SKM-1 (cell line): ENCODE results near the gene GFER.
"Not testable (repeated sequence)": the region's sequence is repeated elsewhere in the genome, so short reads cannot be mapped to it uniquely, and the experiment has no call there.

Experiments used
- DNase-seq: peaks from one replicate; lab custom pipeline; 2025; ENCODE audit not compliant: unreplicated experiment; lab: John Stamatoyannopoulos, UW

Gene GFER

DNA sequence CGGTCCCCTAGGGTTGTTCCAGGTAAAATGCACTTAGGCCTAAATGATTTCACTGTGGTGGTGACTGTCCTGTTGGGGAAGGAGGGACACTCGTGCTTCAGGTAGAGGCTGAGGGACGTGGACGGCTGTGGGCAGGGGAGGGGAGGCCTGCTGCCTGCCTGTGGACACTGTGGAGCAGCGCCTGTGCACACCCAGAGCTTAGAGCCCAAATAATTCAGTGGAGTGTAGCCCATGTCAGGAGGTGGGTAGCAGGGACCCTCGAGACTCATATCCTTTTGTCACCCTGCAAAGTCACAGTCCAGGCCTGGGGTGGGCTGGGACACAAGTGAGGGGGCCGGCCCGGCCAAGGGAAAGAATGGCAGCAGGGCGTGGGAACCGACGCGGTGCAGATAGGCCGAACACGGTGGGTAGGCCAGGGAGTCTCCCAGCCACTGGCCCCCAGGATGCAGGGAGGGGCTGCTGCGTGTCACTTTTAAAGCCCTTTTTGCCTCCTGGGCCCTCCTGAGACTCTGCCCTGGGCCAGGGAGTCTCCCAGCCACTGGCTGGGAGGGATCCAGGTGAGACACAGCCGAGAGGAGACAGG is 42.0 kb downstream of the GFER start:
- DNase-seq = no peak

DNA sequence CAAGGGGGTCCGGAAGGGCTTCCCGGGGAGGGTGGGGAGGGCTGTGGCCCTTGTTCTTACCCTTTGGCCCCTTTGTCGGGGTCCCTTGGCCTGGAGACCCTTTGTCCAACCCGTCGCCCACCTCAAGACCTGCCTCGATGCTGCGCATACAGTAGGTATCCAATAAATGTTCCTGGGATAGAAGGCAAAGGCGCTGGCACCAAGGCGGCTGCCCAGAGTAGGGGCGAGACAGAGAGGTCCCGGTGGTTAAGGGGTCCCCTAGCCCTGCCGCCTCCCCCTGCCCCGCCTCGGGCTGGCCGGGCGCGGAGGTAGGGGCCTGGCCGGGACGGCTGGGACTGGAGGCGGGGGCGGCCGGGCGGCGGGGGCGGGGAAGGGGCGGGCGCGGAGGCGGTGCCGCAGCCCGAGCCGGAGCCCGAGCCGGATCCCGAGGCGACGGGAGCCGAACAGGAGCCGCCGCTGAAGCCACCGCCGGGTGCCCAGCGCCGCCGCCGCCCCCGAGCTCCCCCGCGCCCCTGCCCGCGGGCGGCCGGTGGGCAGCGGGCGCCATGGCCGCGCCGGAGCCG is 42.5 kb downstream of the GFER start, which contains the start of gene NHERF2:
TSS of gene NHERF2 (plus strand) at position 442 of the 563 bp plus-strand sequence. CDS start at position 546, 104 bp downstream.
- DNase-seq = no peak

DNA sequence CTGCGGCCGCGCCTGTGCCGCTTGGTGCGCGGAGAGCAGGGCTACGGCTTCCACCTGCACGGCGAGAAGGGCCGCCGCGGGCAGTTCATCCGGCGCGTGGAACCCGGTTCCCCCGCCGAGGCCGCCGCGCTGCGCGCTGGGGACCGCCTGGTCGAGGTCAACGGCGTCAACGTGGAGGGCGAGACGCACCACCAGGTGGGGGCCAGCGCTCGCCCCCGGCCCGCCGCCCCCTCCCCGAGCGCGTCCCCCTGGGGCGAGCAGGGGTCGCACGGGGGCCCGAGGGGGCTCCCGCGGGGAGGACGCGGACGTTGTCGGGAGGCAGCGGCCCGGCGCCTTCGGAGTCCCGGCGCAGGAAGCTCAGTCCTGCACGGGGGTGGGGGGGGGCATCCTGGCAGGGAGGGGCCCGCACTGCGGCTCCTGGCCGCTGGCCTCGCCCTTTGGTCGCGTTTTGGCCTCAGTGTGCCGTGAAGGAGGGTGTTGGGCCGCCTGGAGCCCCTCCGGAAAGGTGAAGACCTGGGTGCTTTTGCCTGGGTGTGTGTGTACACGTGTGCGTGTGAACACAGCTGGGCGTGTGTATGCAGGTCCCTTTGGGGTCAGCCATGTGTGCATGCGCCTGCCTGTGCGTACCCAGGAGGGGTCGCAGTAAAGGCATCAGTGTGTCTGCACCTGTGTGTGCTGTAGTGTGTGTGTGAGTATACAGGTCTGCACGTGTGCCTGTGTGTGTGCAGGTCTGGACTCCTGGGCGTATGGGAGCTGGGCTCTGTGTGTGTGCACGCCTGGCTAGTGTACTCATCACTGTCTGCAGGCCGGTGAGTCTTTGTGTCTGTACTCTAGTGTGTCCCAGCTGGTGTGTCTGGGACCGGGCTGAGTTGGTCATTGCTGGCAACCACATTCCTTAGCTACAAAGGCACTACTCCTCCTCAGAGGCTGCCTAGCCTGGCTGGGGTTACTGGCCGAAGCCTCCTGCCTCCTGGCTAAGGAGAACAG is 43.3 kb downstream of the GFER start:
- no peak for DNase-seq

DNA sequence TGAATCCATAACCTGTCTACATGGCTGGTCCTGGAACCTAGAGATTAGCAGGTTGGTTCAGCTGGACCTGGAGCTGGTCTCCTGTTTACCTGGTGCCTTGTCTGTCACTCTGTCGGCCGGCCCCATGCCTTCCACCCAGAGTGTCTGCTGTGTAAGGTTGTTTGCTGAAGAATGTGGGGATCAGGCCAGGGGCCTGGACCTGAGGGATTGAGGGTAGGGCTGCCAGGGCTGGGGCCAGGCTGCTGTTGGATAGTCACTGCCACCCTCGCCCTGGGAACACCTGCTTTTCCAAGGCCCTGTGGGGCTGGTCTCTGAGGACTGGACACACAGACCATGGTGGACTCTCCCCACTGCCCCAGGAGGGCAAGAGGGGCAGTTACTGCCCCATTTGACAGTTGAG is 44.2 kb downstream of the GFER start:
- no peak for DNase-seq

DNA sequence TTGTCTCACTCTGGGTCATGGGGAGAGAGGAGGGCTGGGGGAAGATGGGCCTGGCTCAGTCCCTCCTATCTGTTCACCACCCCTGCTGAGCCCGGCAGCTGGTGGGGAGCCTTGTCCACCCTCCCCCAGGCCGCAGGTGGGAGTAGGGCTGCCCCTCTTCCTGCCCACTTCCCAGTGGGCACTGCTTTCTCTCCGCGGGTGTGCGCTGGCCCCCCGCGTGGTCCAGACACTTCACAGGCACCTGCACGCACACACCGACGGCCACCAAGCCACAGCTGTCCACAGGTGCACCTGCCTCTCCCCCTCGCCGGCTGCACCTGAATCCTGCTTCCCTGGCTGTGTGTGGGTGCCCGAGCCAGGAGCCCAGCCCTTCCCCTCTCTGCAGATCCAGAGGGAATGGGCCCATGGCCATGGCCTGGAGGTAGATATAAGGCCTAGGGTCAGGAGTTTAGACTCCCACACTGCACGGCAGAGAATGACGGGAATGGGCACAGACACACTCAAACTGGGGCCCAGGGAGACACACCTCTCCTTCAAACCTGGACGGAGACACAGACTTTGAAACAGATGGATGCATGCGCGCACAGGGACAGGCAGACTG is 44.7 kb downstream of the GFER start:
- DNase-seq = no peak

DNA sequence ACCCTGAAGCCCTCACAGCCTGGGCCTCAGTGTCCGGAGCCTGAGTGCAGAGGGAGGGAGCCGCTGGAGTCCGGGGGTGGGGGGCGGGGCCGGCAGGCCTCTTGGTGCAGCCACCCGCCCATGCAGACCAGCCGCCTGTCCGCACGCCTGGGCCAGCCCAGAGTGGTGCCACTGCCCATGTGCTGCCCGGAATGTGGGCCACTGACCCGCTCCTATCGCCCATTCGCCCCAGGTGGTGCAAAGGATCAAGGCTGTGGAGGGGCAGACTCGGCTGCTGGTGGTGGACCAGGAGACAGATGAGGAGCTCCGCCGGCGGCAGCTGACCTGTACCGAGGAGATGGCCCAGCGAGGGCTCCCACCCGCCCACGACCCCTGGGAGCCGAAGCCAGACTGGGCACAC is 45.4 kb downstream of the GFER start:
- DNase-seq = no peak

DNA sequence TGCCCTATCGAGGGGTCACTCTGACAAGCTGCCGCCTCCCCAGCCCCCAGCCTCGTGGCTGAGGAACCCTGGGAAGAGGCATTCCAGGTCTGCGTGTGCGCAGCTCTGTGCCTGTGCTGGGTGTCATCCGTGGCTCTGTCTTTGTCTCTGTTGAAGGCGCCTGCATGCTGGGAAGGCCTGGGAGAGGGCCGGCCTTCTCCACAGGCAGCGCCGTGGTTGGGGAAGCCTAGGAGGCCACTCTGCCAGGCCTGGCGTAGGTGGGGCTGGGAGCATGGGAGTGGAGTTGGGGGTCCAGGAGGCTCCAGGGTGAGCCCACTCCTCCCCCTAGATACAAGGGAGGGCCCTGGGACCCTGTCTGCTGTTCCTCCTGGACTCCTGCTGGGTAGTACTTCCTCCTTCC is 46.0 kb downstream of the GFER start:
- no peak for DNase-seq

DNA sequence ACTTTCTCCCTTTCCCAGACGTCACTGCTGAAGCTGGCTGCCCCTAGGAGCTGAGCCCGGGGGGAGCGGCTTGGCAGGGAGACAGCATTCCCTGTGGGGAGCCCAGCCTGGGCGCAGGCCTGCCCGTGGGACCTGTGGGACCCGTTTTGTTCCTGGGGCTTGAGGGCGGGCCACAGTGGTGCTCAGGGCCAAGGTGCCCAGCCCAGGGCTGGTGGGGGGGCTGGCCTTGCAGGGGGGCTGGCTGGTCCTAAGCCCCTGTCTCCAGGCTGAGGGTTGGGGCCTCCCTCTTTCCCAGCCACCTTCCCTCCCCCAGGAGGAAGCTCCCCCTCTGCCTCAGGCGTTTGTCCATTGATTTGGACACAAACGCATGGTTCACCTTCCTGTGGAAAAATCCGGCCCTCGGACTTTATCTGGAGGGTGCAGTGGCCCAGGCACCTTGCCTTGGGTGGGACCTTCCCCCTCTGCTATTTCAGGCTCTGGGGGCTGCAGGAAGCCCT is 47.1 kb downstream of the GFER start:
- DNase-seq = no peak

DNA sequence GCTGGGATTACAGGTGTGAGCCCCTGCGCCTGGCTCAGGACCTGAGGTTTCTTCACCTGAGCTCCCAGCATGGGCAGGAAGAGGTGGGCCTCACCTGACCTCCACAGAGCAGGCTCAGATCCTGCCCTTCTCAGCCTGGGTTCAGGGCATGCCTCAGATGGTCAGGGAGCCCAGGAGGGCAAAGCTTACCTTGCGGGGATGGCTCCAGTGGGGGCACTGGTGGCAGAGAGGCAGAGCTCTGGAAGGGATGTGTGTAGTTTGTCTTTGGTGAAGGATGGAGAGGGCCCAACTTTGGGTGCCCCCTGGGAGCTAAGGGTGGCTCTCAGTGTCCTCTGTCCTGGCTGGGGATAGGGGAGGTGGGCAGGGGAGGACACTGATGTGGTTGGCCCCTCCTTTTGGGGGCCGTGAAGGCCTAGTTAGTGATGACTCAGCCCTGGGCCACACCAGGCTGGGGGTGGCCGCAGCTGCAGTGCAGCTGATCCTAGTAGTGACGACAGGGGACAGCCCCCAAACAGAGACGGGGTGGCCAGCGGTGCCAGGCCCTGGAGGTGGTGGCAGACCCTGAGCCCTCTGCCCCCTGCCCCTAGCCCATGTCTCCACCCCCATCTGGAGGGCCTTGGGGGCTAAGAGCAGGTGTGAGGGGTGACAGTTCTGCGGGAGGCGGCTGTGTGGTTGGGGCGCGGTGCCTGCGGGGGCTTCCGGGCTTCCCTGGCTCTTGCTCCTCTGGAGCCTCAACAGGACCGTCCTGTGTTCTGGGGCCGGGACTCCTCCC is 48.5 kb downstream of the GFER start:
- no peak for DNase-seq

DNA sequence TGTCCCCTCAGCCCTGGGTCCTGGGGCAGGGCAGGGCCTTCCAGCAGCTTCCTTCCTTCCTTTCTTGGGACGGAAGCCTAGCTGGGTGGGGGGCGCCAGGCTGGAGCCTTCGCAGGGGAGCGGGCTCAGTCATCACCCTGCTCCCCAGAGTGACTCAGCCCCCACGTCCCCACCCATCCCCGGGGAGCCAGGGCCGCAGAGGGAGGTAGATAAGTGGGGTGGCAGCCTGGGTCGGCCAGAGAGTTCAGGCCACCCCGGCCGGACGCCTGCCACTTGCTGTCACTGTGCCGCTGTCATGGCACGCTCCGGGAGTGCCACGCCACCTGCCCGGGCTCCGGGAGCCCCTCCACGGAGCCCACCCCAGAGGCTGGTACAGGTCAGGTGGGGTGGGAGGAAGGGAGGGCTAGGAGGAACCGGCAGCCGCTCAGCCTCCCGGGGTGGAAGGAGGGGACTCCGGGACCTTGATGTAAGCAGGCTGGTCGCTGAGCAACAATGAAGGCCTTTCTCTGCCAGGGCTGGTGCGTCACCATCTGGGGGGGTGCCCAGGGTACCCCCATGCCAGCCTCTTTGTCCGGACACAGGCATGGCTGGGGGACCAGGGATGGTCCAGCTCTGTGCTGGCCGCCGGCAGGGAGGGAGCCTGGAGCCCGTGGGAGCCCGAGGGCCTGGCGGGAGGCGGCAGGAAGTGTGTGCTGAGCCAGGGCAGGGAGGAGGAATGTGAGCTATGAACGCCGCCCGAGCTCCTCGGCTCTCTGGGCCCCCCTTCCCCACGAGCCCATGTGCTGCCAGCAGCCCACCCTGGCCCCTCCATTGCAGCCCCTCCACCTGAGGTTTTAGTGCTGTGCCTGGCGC is 49.3 kb downstream of the GFER start:
- no peak for DNase-seq

DNA sequence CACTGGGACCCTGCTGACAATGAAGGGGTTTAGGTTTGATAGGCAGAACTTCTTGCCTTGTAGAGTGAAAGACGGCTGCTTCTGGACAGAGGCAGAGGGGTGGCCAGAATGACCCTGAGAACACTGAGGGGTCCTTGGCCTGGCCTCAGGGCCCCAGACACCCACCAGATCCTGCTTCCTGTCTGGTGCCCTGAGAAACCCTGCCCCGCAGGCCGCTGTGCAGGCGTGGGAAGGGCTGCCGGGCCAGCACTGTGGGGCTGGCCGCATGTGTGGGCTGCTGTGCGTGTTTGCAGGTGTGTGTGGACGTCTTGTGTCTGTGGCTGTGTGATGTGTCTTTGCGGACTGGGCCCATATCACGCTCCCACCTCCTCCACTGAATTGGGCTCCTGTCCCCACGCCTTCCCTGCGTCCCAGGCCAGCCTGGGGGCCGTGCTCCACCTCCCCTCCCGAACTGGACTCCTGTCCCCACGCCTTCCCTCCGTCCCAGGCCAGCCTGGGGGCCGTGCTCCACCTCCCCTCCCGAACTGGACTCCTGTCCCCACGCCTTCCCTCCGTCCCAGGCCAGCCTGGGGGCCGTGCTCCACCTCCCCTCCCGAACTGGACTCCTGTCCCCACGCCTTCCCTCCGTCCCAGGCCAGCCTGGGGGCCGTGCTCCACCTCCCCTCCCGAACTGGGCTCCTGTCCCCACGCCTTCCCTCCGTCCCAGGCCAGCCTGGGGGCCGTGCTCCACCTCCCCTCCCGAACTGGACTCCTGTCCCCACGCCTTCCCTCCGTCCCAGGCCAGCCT is 50.1 kb downstream of the GFER start:
- not testable (repeated sequence) for DNase-seq

DNA sequence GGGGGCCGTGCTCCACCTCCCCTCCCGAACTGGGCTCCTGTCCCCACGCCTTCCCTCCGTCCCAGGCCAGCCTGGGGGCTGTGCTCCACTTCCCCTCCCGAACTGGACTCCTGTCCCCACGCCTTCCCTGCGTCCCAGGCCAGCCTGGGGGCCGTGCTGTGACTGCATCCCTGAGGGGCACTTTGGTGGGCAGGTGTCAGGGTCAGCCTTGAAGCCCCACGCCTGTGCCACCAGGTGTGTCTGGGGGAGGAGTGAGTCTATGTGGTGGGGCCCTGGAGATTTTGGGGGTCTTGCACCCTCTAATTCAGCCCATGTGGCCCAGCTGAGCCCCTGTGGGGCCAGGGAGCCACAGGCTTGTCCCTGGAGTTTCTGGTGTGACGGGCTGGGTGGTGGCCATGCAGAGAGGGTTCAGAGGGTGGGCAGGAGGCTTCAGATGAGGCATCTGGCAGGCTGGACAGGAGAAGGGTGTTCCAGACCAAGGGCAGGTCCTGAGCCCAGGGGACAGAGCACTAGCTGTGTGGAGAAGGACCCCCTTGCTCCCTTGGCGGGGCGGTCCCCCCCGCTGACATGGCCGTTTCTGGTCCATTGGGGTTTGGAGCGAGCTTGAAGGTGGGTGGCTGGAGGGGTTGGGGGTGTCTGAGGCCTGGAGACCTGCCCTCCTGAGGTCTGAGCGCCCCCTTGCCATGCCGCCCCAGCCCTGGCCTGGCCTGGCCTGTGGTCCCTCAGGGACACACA is 50.9 kb downstream of the GFER start:
- DNase-seq = no peak

DNA sequence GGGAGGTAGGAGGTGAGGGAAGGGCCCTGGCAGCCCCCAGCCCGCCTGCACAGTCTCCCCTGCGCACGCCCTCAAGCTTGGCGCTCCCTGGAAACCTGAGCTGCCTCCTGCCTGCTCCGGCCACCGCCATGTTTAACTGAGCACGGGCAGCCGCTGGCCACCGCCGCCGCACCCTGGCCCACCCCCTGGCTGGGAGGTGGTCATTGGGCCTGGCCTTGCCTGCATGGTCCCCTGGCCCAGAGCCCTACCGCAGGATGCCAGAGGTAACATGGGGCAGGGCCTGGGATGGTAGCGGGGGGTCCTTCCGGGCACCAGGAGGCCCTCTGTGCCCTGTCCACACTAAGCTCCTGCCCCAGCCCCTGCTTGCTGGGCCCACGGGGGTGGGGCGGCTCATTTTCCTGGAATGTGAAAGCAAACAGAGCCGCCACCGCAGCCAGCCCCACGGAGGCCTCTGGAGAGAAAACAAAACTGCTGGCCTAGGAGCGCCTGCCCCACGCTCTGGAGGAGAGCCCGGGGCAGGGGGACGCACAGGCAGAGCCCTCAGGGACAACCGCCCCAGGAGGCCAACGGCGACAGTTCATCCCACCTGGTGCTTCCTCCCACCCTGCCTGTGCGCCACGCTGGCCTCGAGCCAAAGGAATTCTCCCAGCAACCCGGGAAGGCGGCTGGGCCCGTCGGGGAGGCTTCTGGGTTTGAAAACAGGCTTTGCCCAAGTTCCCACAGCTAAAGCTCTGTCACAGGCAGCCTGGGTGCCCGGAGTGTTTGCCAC is 51.6 kb downstream of the GFER start:
- DNase-seq = no peak

DNA sequence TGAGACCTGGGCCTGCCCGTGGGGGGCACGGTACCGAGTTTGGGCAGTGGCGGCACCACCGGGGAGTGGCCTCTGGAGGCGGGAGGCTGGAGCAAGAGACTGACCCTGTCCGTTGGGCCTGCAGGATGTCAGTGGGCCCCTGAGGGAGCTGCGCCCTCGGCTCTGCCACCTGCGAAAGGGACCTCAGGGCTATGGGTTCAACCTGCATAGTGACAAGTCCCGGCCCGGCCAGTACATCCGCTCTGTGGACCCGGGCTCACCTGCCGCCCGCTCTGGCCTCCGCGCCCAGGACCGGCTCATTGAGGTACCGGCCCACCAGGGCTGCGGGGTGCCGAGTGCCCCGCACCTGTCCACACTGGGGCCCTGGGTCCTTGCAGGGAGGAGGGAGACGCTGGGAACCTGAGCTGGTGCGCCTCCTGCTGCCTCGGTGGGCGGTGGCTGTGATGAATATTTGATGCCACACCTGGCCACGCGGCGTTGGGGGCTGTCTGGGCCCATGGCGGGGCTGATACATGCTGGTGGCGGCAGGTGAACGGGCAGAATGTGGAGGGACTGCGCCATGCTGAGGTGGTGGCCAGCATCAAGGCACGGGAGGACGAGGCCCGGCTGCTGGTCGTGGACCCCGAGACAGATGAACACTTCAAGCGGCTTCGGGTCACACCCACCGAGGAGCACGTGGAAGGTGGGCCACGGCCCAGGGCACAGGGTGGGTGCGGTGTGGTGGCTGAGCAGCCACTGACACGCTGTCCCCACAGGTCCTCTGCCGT is 52.4 kb downstream of the GFER start:
- no peak for DNase-seq

DNA sequence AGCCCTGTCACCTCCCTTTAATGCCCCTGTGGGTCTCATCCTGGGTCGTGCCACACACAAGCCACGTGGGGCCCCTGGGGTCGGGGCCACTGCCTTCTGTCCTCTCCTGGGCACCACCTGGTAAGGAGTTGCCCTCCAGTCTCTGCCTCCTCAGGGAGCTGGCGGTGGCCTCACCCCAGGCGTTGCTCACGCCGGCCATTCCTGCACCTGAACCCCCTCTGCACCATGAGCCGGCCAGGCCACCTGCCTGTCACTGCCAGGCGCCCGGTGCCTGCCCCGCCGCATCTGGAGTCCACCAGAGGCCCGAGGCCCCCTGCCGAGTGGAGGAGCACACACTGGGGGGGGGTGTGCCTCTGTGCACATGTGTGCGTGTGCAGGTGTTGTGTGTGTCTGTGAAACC is 53.1 kb downstream of the GFER start:
- no peak for DNase-seq
